GM21737 (cell line): ENCODE results near the gene FSCN2.

Source experiments
- ATAC-seq: cut with Tn5 transposase; IDR thresholded peaks from one replicate; pipeline ENCODE4 v1.9.1; 2021; ENCODE audit warnings: mild to moderate bottlenecking, moderate library complexity; ENCODE audit not compliant: unreplicated experiment

FSCN2 gene

GRCh38 chr17:81489998-81490992 is 37.9 kb upstream of the FSCN2 start:
- no peak for ATAC-seq

DNA sequence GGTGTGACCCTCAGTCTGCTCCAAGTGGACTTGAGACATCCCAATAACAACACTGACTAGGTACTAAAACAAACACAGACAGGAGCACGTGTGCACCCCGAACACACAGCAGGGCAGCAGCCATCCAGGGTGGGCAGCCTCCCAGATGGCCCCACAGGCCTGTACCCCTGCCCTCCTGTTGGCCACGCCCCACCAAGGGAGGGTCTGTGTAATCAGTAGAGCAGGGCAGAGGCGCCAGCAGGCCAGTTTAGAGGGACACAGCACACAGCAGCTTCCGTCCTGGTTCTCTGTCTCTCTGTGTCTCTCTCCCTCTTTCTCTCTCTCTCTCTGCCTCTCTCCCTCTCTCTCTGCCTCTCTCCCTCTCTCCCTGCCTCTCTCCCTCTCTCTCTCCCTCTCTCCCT is 37.0 kb upstream of the FSCN2 start:
- ATAC-seq: no peak

- ATAC-seq: no peak
Measured at GRCh38 chr17:81491761-81492160, 36.4 kb upstream of the FSCN2 start.

- ATAC-seq: no peak
Measured at GRCh38 chr17:81492202-81492601, 36.0 kb upstream of the FSCN2 start.

- no peak for ATAC-seq
Measured at GRCh38 chr17:81492706-81493105, 35.5 kb upstream of the FSCN2 start.

GRCh38 chr17:81493198-81494038 is 34.8 kb upstream of the FSCN2 start:
- no peak for ATAC-seq

- ATAC-seq: no peak
Measured at GRCh38 chr17:81494626-81495377, 33.4 kb upstream of the FSCN2 start.

- no peak for ATAC-seq
Measured at GRCh38 chr17:81498953-81499600, 29.1 kb upstream of the FSCN2 start.

DNA sequence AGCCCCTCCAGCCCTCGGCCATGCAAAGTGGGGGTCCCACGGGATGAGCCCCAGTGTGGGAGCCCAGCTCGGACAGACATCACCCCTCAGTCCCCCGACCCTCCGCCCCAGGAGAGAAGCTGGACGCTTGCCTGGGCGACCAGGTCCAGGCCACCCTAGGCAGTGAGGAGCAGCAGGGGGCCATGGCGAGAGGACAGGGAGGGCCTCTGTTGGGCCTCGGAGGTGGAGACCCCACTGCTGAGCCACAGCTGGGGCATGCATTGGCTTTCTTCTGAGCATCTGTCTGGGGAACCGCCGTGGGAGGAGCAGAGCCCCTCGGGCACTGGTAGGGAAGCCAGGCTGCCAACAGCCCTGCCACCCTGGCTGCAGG is 28.6 kb upstream of the FSCN2 start:
- ATAC-seq: no peak

DNA sequence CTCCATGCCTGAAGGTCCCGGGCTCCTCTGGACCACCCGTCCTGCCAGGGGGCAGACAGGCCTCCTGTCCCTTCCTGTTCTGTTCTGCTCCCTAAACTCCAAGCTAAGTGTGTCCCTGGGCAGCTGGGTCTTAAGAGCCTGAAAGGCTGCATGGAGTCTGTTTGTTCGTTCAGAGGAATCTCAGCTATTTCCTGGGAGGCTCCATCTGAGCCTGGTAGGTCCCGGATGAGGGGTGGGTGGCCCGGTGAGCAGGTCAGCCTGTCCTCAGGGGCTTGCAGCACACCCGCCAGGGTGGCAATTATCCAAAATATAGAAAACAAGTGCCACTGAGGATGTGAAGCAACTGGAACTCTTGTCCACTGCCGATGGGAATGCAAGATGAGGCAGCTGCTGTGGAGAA is 28.1 kb upstream of the FSCN2 start:
- no peak for ATAC-seq

DNA sequence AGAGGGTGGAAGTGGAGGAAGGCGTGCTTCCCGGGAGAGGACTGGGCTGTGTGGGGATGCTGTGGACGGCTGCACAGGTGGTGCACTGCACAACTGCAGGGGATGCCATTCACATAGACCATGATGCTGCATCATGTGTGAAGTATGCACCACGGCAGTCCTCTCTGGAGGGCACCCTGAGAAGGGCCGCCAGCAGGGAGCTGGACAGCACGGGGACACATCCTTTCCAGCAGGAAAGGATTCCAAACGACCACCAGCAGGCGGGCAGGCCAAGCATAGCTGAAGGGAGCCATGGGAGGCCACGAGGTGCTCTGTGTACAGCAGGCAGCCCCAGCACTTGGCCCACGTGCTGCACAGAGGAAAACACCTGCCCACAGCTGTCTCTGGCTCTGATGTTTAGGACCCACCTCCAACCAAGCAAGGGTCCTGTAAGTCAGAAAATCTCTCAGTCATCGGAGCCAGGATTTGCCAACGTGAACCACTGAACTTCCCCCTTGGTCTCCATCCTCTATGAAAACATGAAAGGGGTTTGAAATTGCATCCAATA is 25.6 kb upstream of the FSCN2 start:
- no peak for ATAC-seq

DNA sequence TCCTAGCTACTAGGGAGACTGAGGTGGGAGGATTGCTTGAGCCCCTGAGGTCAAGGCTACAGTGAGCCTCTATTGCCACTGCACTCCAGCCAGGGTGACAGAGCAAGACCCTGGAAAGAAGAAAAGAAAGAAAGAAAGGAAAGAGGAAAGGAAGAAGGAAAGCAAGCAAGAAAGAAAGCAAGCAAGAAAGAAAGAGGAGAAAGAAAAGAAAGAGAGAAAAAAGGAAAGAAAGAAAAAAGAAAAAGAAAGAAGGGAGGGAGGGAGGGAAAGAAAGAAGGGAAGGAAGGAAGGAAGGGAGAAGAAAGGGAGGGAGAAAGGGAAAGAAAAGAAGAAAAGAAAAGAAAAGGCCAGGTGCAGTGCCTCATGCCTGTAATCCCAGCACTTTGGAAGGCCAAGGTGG is 24.6 kb upstream of the FSCN2 start:
- ATAC-seq: no peak

GRCh38 chr17:81508639-81509206 is 19.5 kb upstream of the FSCN2 start:
- ATAC-seq: no peak

DNA sequence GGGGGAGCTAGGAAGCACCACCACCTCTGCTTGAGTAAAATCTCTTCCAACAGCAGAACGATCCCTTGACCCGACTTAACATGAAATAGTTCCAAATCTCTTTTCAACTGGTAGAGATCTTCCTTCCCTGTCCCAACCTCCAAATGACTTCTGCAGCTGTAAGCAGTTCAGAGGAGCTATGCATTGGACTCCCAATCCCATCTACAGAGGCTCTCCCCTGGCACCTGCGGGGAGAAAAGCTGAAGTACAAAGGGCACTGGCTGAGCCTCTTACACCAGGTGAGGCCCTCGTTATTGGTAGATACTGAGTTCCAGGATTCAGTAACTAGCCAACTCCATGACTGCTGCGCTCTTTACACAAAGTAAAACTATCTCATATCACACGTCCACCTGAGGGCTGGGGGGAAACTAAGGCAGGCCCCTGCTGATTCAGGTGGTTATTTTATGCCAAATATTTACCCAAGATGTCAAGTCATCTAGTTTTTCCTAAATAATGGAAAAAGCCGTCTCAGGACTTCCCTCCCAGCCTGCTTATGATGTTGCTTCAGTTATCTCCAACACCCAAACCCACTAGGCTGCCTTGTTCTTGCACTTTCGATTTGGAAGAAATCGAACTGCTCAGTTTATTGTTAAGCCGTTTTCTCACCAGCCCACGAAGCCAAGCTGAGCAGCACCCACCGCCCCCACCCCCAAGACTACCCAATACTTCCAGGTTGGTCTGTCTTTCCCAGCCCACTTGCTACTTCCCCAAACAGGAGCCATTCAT is 18.8 kb upstream of the FSCN2 start:
- ATAC-seq: no peak

GRCh38 chr17:81509972-81510784 is 18.0 kb upstream of the FSCN2 start:
- ATAC-seq: no peak

DNA sequence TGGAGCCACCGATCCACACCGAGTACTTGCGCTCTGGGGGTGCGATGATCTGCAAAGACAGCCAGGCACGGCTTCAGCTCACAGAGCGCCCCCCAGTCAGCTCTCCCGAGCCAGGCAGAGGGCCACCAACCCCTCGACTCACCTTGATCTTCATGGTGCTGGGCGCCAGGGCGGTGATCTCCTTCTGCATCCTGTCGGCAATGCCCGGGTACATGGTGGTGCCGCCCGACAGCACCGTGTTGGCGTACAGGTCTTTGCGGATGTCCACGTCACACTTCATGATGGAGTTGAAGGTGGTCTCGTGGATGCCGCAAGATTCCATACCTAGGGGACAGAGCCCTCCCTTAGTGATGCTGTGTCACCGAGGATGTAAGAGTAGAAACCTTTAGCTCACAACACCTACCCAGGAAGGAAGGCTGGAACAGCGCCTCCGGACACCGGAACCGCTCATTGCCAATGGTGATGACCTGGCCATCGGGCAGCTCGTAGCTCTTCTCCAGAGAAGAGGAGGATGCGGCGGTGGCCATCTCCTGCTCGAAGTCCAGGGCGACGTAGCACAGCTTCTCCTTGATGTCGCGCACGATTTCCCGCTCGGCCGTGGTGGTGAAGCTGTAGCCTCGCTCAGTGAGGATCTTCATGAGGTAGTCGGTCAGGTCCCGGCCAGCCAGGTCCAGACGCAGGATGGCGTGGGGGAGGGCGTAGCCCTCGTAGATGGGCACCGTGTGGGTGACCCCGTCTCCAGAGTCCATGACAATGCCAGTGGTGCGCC is 17.2 kb upstream of the FSCN2 start:
- no peak for ATAC-seq

GRCh38 chr17:81511554-81511803 is 16.7 kb upstream of the FSCN2 start:
- ATAC-seq: no peak
